K562 (cell line): ENCODE data around the gene LPCAT2. TPM values are rescaled to one million over a fixed set of nuclear protein-coding genes. Genes with fewer than 3 reads are reported as not detected.

ENCODE experiments used
- ATAC-seq: fragments of 200-7000 bp; cut with Tn5 transposase; 3 replicates; pipeline ENCODE4 v1.9.1; 2020; ENCODE audit warnings: moderate library complexity
- BruUV-seq: library from RNA; stranded (reverse); fragments of 400-500 nt; replicated peaks from 2 replicates; lab custom pipeline; 2021; lab: Mats Ljungman, UMichigan
- CTCF ChIA-PET: fragments of 300-600 bp; formaldehyde crosslinking; extraction: SDS; loops from one replicate; lab custom pipeline; 2021; ENCODE audit warnings: low intra/inter-chr PET ratio; lab: Yijun Ruan, JAX
- POLR2A ChIA-PET: fragments of 300-600, 350-650 bp; sonication (Branson Sonifier 250); formaldehyde crosslinking; extraction: SDS; loops from one replicate; lab custom pipeline; 2021; ENCODE audit warnings: antibody characterized with exemption, inconsistent platforms; lab: Yijun Ruan, JAX
- DNase-seq, 4 experiments: peaks; one replicate each; pipeline versions ENCODE4 v3.0.0 to v3.0.0-alpha.2; 2011 to 2018; ENCODE audit warnings: low spot score in 3 of 4, mixed read lengths in 3 of 4; ENCODE audit errors: extremely low read depth in 1 of 4
- FAIRE-seq: peaks from 2 replicates; lab custom pipeline; 2011; peaks lifted over from hg19 to GRCh38; lab: Jason Lieb, UNC
- H2AFZ ChIP-seq: 2 replicates; pipeline ENCODE4 v1.6.0; 2011; ENCODE audit warnings: low read depth, low read length, control low read depth, inconsistent platforms
- H3K27ac ChIP-seq: fragments of 200-600 bp; 3 replicates; pipeline ENCODE4 v1.8.0; 2011; ENCODE audit warnings: low read depth, mild to moderate bottlenecking, control low read depth, inconsistent platforms, low read length, moderate library complexity, mixed read lengths; ENCODE audit errors: extremely low read depth
- H3K27me3 ChIP-seq, 2 experiments: fragments of 300-600 bp in 1 of 2; 2 replicates in 1 of 2; 3 replicates in 1 of 2; pipeline versions ENCODE4 v1.6.0 to v1.8.0; 2011; ENCODE audit warnings: inconsistent platforms in 2 of 2, low read length in 2 of 2, mild to moderate bottlenecking in 1 of 2, mixed read lengths in 1 of 2, moderate library complexity in 1 of 2; ENCODE audit not compliant: control insufficient read depth in 2 of 2, insufficient read depth in 2 of 2
- H3K36me3 ChIP-seq: fragments of 300-600 bp; 3 replicates; pipeline ENCODE4 v1.8.0; 2011; ENCODE audit warnings: mild to moderate bottlenecking, low read length, inconsistent platforms; ENCODE audit not compliant: control insufficient read depth, insufficient read depth
- H3K4me1 ChIP-seq, 2 experiments: fragments of 200-600 bp in 1 of 2; replicated peaks in 1 of 2; 2 replicates in 1 of 2; 3 replicates in 1 of 2; pipeline versions ENCODE4 v1.5.1 to v1.8.0; 2011; ENCODE audit warnings: inconsistent platforms in 2 of 2, low read length in 2 of 2, mild to moderate bottlenecking in 1 of 2, mixed read lengths in 1 of 2, moderate library complexity in 1 of 2; ENCODE audit not compliant: control insufficient read depth in 2 of 2, insufficient read depth in 2 of 2
- H3K4me2 ChIP-seq: 2 replicates; pipeline ENCODE4 v1.6.1; 2011; ENCODE audit warnings: low read length, control low read depth, inconsistent platforms, mixed read lengths; ENCODE audit not compliant: insufficient read depth
- H3K4me3 ChIP-seq: fragments of 200-600 bp; sonication (generic), shearing (Covaris generic); 2 replicates; pipeline ENCODE4 v1.5.1; 2016; ENCODE audit warnings: control low read depth, inconsistent platforms
- H3K79me2 ChIP-seq: fragments of 200-600 bp; 3 replicates; pipeline ENCODE4 v1.8.0; 2011; ENCODE audit warnings: low read length, inconsistent platforms; ENCODE audit not compliant: control insufficient read depth, insufficient read depth
- H3K9ac ChIP-seq, 2 experiments: 2 replicates each; pipeline versions ENCODE4 v1.6.0 to v1.6.1; 2011; ENCODE audit warnings: low read depth in 2 of 2, low read length in 2 of 2, control low read depth in 1 of 2, inconsistent platforms in 1 of 2, mild to moderate bottlenecking in 1 of 2, mixed read lengths in 1 of 2; ENCODE audit not compliant: insufficient read depth in 1 of 2
- H3K9me1 ChIP-seq: one replicate; pipeline ENCODE4 v1.6.0; 2011; ENCODE audit warnings: inconsistent platforms, mild to moderate bottlenecking, low read length, moderate library complexity; ENCODE audit not compliant: control insufficient read depth, insufficient read depth
- H3K9me3 ChIP-seq: replicated peaks from 2 replicates; pipeline ENCODE4 v1.5.1; 2011; ENCODE audit warnings: low read depth, low read length, inconsistent platforms; ENCODE audit not compliant: control insufficient read depth, insufficient read depth
- H4K20me1 ChIP-seq: replicated peaks from 2 replicates; pipeline ENCODE4 v1.6.1; 2011; ENCODE audit warnings: low read length, inconsistent platforms, mixed read lengths; ENCODE audit not compliant: control insufficient read depth, insufficient read depth
- CCNT2 ChIP-seq: IDR thresholded peaks from 2 replicates; pipeline ENCODE4 v1.6.1; 2011; ENCODE audit warnings: borderline replicate concordance, low read depth, mild to moderate bottlenecking, moderate library complexity, mixed read lengths, low read length; ENCODE audit not compliant: insufficient read length; ENCODE audit errors: extremely low read depth
- EHMT2 ChIP-seq: fragments of 450-650 bp; IDR thresholded peaks from 2 replicates; pipeline ENCODE4 v1.6.1; 2018; ENCODE audit warnings: antibody characterized with exemption
- RUNX1 ChIP-seq: sonication (generic); IDR thresholded peaks from 2 replicates; pipeline ENCODE4 v1.6.1; 2016; ENCODE audit warnings: antibody characterized with exemption, low read depth
- ZNF184 ChIP-seq: sonication (generic); formaldehyde crosslinking; IDR thresholded peaks from 2 replicates; pipeline ENCODE4 v1.5.0; 2020; ENCODE audit warnings: missing genetic modification reagents
- WGBS: fragments of 100-300 bp; shearing (Covaris generic); methylation state at CpG from one replicate; pipeline ENCODE4 v1.1.6; 2016; ENCODE audit warnings: low coverage, mixed read lengths; ENCODE audit not compliant: insufficient coverage; ENCODE audit errors: missing lambda C conversion rate; 5-methylcytosine and 5-hydroxymethylcytosine counted together
- in situ Hi-C: fragments of 300-500 bp; cut with MboI; formaldehyde crosslinking; loops from 4 replicates; pipeline ENCODE4 v1.15.0; 2018; ENCODE audit warnings: inconsistent platforms, mixed read lengths
- intact Hi-C: fragments of 100-400 bp; cut with micrococcal nuclease; formaldehyde crosslinking; loops from 2 replicates; pipeline ENCODE4 v1.14.2; 2022
- polyA plus RNA-seq, 8 experiments: library from polyadenylated mRNA; depleted of rRNA in 4 of 8; stranded (reverse) in 5 of 8; unstranded in 3 of 8; fragments of >200 nt; fragmentation: Nextera tagmentation in 2 of 8; fragmentation: Illumina TruSeq in 1 of 8; extraction: Ambion mirVana in 2 of 8; extraction: Trizol in 1 of 8; gene quantifications; 2 replicates each; pipeline versions ENCODE4 v1.2.1 to v1.2.3, GENCODE V29; 2011 to 2014; ENCODE audit warnings: inconsistent platforms in 1 of 8, missing spikeins in 1 of 8
- total RNA-seq, 7 experiments: library from RNA; depleted of rRNA in 6 of 7; stranded (reverse); fragments of >200 nt in 6 of 7; fragmentation: Illumina TruSeq in 2 of 7; extraction: Trizol in 2 of 7; gene quantifications; 2 replicates each; pipeline versions ENCODE4 v1.2.1 to v1.2.3, GENCODE V29; 2011 to 2021; ENCODE audit warnings: low replicate concordance in 1 of 7
- TF ChIP-seq, protein P1 (sequence below), 2 experiments: fragments of 450-650 bp in 1 of 2; sonication (generic) in 1 of 2; formaldehyde crosslinking in 1 of 2; IDR thresholded peaks; 2 replicates each; pipeline versions ENCODE4 v1.7.1 to v1.9.0; 2016 to 2022; ENCODE audit warnings: inconsistent platforms in 1 of 2, mild to moderate bottlenecking in 1 of 2, missing genetic modification reagents in 1 of 2
- TF ChIP-seq, protein P2 (sequence below): fragments of 450-650 bp; IDR thresholded peaks from 2 replicates; pipeline ENCODE4 v1.6.1; 2017; ENCODE audit warnings: antibody characterized with exemption, mild to moderate bottlenecking

Gene LPCAT2
- total and polyA plus RNA-seq, 9 of the 15 experiments (the other 6 are each of a cell fraction or from before 2014, with no cell fraction given), result 2.9 to 15.0 (median 7.3) TPM

DNA sequence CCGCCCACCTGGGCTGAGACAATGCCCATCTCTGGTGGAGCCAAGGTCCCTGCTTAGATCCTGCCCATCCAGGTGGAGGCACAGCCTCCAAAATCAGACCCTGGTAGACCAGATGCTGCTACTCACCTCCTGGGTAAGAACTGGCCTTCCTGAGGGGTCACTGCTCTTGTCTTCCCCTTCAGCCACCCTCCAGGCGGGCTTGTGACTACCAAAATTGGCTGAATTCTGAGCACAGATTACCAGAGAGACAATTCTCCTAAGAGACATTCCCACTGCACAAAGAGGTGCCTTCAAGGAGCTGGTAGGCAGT is 19.0 kb upstream of the LPCAT2 start:
- H2AFZ ChIP-seq, result no peak overlapping the region
- intact Hi-C loops, result loop anchor here (10.0 kb wide), 1 partner anchor 155 kb away; no protein-coding TSS in a partner anchor
- H3K27me3 ChIP-seq, result peaks cover 7 to 41% of the 10 kb centered on the region in 2 experiments; a peak in 3 of 5 replicates
- no peaks in the 10 kb centered on the region for H3K36me3 ChIP-seq
- H4K20me1 ChIP-seq, result peaks cover 4% of the 10 kb centered on the region; the same call in 1 of the 2 replicates
- ChIA-PET POLR2A (no interaction called here), CTCF (no interaction called here)
- FAIRE-seq (no peak), DNase-seq (no peak), ATAC-seq (no peak)
- BruUV-seq, result no TSS peak
- in situ Hi-C loops, result loop anchor here (10.0 kb wide), 1 partner anchor 355 kb away; no protein-coding TSS in a partner anchor
- 0% methylated on average over 2 of the region's 2 CpGs for WGBS
- no peaks in the 10 kb centered on the region for H3K9me1 ChIP-seq
- H3K27ac ChIP-seq, result no peak overlapping the region
- H3K9me3 ChIP-seq, result no peaks in the 10 kb centered on the region
- no peak overlapping the region for H3K4me3 ChIP-seq
- no peaks in the 10 kb centered on the region for H3K79me2 ChIP-seq
- H3K4me2 ChIP-seq, result no peak overlapping the region
- H3K4me1 ChIP-seq, result no peaks in the 10 kb centered on the region
- no peak overlapping the region for H3K9ac ChIP-seq
- TF ChIP-seq, protein P1, sequence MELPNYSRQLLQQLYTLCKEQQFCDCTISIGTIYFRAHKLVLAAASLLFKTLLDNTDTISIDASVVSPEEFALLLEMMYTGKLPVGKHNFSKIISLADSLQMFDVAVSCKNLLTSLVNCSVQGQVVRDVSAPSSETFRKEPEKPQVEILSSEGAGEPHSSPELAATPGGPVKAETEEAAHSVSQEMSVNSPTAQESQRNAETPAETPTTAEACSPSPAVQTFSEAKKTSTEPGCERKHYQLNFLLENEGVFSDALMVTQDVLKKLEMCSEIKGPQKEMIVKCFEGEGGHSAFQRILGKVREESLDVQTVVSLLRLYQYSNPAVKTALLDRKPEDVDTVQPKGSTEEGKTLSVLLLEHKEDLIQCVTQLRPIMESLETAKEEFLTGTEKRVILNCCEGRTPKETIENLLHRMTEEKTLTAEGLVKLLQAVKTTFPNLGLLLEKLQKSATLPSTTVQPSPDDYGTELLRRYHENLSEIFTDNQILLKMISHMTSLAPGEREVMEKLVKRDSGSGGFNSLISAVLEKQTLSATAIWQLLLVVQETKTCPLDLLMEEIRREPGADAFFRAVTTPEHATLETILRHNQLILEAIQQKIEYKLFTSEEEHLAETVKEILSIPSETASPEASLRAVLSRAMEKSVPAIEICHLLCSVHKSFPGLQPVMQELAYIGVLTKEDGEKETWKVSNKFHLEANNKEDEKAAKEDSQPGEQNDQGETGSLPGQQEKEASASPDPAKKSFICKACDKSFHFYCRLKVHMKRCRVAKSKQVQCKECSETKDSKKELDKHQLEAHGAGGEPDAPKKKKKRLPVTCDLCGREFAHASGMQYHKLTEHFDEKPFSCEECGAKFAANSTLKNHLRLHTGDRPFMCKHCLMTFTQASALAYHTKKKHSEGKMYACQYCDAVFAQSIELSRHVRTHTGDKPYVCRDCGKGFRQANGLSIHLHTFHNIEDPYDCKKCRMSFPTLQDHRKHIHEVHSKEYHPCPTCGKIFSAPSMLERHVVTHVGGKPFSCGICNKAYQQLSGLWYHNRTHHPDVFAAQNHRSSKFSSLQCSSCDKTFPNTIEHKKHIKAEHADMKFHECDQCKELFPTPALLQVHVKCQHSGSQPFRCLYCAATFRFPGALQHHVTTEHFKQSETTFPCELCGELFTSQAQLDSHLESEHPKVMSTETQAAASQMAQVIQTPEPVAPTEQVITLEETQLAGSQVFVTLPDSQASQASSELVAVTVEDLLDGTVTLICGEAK (IDR thresholded peaks at IDR 0.05), result no peak
- TF ChIP-seq, protein P1 (CRISPR knock-in tag; IDR thresholded peaks at IDR 0.05), result no peak
- TF ChIP-seq CCNT2 (no peak), ZNF184 (CRISPR knock-in tag) (no peak), EHMT2 (no peak), RUNX1 (no peak)
- TF ChIP-seq, protein P2, sequence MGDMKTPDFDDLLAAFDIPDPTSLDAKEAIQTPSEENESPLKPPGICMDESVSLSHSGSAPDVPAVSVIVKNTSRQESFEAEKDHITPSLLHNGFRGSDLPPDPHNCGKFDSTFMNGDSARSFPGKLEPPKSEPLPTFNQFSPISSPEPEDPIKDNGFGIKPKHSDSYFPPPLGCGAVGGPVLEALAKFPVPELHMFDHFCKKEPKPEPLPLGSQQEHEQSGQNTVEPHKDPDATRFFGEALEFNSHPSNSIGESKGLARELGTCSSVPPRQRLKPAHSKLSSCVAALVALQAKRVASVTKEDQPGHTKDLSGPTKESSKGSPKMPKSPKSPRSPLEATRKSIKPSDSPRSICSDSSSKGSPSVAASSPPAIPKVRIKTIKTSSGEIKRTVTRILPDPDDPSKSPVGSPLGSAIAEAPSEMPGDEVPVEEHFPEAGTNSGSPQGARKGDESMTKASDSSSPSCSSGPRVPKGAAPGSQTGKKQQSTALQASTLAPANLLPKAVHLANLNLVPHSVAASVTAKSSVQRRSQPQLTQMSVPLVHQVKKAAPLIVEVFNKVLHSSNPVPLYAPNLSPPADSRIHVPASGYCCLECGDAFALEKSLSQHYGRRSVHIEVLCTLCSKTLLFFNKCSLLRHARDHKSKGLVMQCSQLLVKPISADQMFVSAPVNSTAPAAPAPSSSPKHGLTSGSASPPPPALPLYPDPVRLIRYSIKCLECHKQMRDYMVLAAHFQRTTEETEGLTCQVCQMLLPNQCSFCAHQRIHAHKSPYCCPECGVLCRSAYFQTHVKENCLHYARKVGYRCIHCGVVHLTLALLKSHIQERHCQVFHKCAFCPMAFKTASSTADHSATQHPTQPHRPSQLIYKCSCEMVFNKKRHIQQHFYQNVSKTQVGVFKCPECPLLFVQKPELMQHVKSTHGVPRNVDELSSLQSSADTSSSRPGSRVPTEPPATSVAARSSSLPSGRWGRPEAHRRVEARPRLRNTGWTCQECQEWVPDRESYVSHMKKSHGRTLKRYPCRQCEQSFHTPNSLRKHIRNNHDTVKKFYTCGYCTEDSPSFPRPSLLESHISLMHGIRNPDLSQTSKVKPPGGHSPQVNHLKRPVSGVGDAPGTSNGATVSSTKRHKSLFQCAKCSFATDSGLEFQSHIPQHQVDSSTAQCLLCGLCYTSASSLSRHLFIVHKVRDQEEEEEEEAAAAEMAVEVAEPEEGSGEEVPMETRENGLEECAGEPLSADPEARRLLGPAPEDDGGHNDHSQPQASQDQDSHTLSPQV, result no peak
